Loucy (cell line): Measurements from ENCODE around the gene AMOTL1.

Source experiments
- H2AFZ ChIP-seq: fragments of 200-600 bp; sonication (generic); 2 replicates; pipeline ENCODE4 v1.6.0; 2016; ENCODE audit warnings: antibody characterized with exemption, mild to moderate bottlenecking, low read length, moderate library complexity
- H3F3A ChIP-seq: fragments of 200-600 bp; 2 replicates; pipeline ENCODE4 v1.6.0; 2016; ENCODE audit warnings: antibody characterized with exemption, low read depth, mild to moderate bottlenecking
- H3K27me3 ChIP-seq: fragments of 200-600 bp; sonication (generic); 2 replicates; pipeline ENCODE4 v1.6.1; 2014; ENCODE audit warnings: low read length, mild to moderate bottlenecking; ENCODE audit not compliant: insufficient read depth, poor library complexity, severe bottlenecking
- H3K36me3 ChIP-seq: fragments of 200-600 bp; sonication (generic); 2 replicates; pipeline ENCODE4 v1.6.1; 2016; ENCODE audit warnings: low read length; ENCODE audit not compliant: insufficient read depth
- H3K4me1 ChIP-seq: fragments of 200-600 bp; sonication (generic); 2 replicates; pipeline ENCODE4 v1.5.1; 2014; ENCODE audit warnings: low read length, mild to moderate bottlenecking; ENCODE audit not compliant: insufficient read depth, poor library complexity, severe bottlenecking
- H3K4me2 ChIP-seq: fragments of 200-600 bp; sonication (generic); 2 replicates; pipeline ENCODE4 v1.6.0; 2014; ENCODE audit warnings: antibody characterized with exemption, low read length, low read depth, mild to moderate bottlenecking; ENCODE audit not compliant: poor library complexity, severe bottlenecking
- H3K4me3 ChIP-seq: fragments of 200-600 bp; sonication (generic); 2 replicates; pipeline ENCODE4 v1.5.1; 2014; ENCODE audit warnings: low read length, mild to moderate bottlenecking, mixed read lengths; ENCODE audit not compliant: poor library complexity, severe bottlenecking
- H3K79me2 ChIP-seq: fragments of 200-600 bp; sonication (generic); 2 replicates; pipeline ENCODE4 v1.6.1; 2014; ENCODE audit warnings: low read length; ENCODE audit not compliant: insufficient read depth
- H3K9ac ChIP-seq: fragments of 200-600 bp; sonication (generic); 2 replicates; pipeline ENCODE4 v1.6.0; 2014; ENCODE audit warnings: mild to moderate bottlenecking, low read depth, low read length, moderate library complexity; ENCODE audit not compliant: poor library complexity, severe bottlenecking
- H3K9me2 ChIP-seq: fragments of 200-600 bp; sonication (generic); replicated peaks from 2 replicates; pipeline ENCODE4 v1.6.1; 2016; ENCODE audit warnings: low read depth, low read length, mixed read lengths
- H3K9me3 ChIP-seq: fragments of 200-600 bp; sonication (generic); 2 replicates; pipeline ENCODE4 v1.6.1; 2014; ENCODE audit warnings: mild to moderate bottlenecking, antibody characterized with exemption, low read length, low read depth; ENCODE audit not compliant: insufficient read depth
- H4K20me1 ChIP-seq: fragments of 200-600 bp; sonication (generic); 2 replicates; pipeline ENCODE4 v1.6.0; 2014; ENCODE audit warnings: antibody characterized with exemption, low read length, mild to moderate bottlenecking; ENCODE audit not compliant: insufficient read depth, poor library complexity, severe bottlenecking
- CTCF ChIP-seq: fragments of 200-600 bp; sonication (generic); conservative IDR thresholded peaks from 2 replicates; pipeline ENCODE4 v1.5.1; 2014; ENCODE audit warnings: mild to moderate bottlenecking, antibody characterized with exemption, low read length
- EZH2phosphoT487 ChIP-seq: fragments of 200-600 bp; IDR thresholded peaks from 2 replicates; pipeline ENCODE4 v1.6.1; 2018; ENCODE audit warnings: antibody characterized with exemption, mild to moderate bottlenecking, moderate library complexity, borderline replicate concordance

Gene AMOTL1

GRCh38 chr11:94924612-94925011, 156.5 kb downstream of the AMOTL1 start:
- Histone ChIP-seq H3K9ac (no peak overlapping the region), H3K79me2 (no peaks in the 10 kb centered on the region), H4K20me1 (no peaks in the 10 kb centered on the region), H3K9me2 (no peaks in the 10 kb centered on the region), H3F3A (peaks cover 9% of the 10 kb centered on the region; the same call in 1 of the 2 replicates), H3K9me3 (no peaks in the 10 kb centered on the region), H3K36me3 (no peaks in the 10 kb centered on the region), H3K4me3 (peak overlapping the region; percentile 27), H3K27me3 (no peaks in the 10 kb centered on the region), H3K4me1 (peaks cover 56% of the 10 kb centered on the region), H2AFZ (peak overlapping the region; percentile 44; the same call in 1 of the 2 replicates), H3K4me2 (peak overlapping the region; percentile 43)
- TF ChIP-seq EZH2phosphoT487 (no peak), CTCF (no peak)

GRCh38 chr11:94925422-94926270, 157.5 kb downstream of the AMOTL1 start:
- Histone ChIP-seq H3K4me1 (peaks cover 56% of the 10 kb centered on the region), H2AFZ (no peak overlapping the region; the same call in 1 of the 2 replicates)

GRCh38 chr11:94926271-94926625, 158.1 kb downstream of the AMOTL1 start:
- H3K9me3 ChIP-seq = no peaks in the 10 kb centered on the region
- H3K4me1 ChIP-seq = peaks cover 56% of the 10 kb centered on the region
- no peaks in the 10 kb centered on the region for H4K20me1 ChIP-seq
- H3K79me2 ChIP-seq = no peaks in the 10 kb centered on the region
- peak overlapping the region; percentile 2 for H3K4me2 ChIP-seq
- peaks cover 9% of the 10 kb centered on the region; the same call in 1 of the 2 replicates for H3F3A ChIP-seq
- no peaks in the 10 kb centered on the region for H3K9me2 ChIP-seq
- H3K4me3 ChIP-seq = no peak overlapping the region
- TF ChIP-seq EZH2phosphoT487 (no peak), CTCF (no peak)
- H3K9ac ChIP-seq = no peak overlapping the region
- H3K27me3 ChIP-seq = no peaks in the 10 kb centered on the region
- no peak overlapping the region; the same call in 1 of the 2 replicates for H2AFZ ChIP-seq
- H3K36me3 ChIP-seq = no peaks in the 10 kb centered on the region

More at GRCh38 chr11:94925422-94926270, 157.5 kb downstream of the AMOTL1 start:
- H3K36me3 ChIP-seq = no peaks in the 10 kb centered on the region
- H3K9me2 ChIP-seq = no peaks in the 10 kb centered on the region
- TF ChIP-seq EZH2phosphoT487 (no peak), CTCF (no peak)
- no peak overlapping the region for H3K4me3 ChIP-seq
- peaks cover 9% of the 10 kb centered on the region; the same call in 1 of the 2 replicates for H3F3A ChIP-seq
- H3K27me3 ChIP-seq = no peaks in the 10 kb centered on the region
- no peaks in the 10 kb centered on the region for H3K9me3 ChIP-seq
- H3K9ac ChIP-seq = no peak overlapping the region
- H4K20me1 ChIP-seq = no peaks in the 10 kb centered on the region
- no peaks in the 10 kb centered on the region for H3K79me2 ChIP-seq
- H3K4me2 ChIP-seq = peak overlapping the region; percentile 2
